ENCODE data around the gene GDPD5. TPM values are rescaled to one million over a fixed set of nuclear protein-coding genes. Genes with fewer than 3 reads are reported as not detected.

Gene GDPD5
- total and polyA plus RNA-seq, 9 of the 15 experiments (the other 6 are each of a cell fraction or from before 2014, with no cell fraction given): 0.32 to 27.3 (median 8.0) TPM

DNA sequence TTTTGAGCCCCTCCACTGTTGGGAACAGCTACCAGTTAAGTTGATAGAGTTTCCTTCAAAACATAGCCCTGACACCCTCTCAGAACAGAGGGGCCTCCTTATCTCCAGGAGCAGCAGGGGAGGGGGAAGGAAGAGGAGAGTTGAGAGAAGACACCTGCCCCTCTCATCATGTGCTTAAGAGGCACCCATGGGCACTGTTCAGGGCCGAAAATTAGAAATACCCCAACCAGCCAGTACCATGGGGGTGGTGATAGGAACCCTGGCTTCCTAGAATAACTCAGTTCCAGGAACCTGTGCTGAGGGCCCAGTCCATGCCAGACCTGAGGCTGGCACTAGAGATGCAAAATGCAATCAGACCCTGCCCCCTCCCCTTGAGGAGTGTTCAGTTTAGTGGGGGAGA lies 9.3 kb upstream of the GDPD5 start (continued):
- TF ChIP-seq, protein P1, sequence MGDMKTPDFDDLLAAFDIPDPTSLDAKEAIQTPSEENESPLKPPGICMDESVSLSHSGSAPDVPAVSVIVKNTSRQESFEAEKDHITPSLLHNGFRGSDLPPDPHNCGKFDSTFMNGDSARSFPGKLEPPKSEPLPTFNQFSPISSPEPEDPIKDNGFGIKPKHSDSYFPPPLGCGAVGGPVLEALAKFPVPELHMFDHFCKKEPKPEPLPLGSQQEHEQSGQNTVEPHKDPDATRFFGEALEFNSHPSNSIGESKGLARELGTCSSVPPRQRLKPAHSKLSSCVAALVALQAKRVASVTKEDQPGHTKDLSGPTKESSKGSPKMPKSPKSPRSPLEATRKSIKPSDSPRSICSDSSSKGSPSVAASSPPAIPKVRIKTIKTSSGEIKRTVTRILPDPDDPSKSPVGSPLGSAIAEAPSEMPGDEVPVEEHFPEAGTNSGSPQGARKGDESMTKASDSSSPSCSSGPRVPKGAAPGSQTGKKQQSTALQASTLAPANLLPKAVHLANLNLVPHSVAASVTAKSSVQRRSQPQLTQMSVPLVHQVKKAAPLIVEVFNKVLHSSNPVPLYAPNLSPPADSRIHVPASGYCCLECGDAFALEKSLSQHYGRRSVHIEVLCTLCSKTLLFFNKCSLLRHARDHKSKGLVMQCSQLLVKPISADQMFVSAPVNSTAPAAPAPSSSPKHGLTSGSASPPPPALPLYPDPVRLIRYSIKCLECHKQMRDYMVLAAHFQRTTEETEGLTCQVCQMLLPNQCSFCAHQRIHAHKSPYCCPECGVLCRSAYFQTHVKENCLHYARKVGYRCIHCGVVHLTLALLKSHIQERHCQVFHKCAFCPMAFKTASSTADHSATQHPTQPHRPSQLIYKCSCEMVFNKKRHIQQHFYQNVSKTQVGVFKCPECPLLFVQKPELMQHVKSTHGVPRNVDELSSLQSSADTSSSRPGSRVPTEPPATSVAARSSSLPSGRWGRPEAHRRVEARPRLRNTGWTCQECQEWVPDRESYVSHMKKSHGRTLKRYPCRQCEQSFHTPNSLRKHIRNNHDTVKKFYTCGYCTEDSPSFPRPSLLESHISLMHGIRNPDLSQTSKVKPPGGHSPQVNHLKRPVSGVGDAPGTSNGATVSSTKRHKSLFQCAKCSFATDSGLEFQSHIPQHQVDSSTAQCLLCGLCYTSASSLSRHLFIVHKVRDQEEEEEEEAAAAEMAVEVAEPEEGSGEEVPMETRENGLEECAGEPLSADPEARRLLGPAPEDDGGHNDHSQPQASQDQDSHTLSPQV (IDR thresholded peaks at IDR 0.05): peak; percentile 83
- TF ChIP-seq DIDO1 (tag; IDR thresholded peaks at IDR 0.05; ENCODE audit: low read depth) (no peak), NCOA6 (IDR thresholded peaks at IDR 0.05) (no peak), MAZ (CRISPR knock-in tag; conservative IDR thresholded peaks at IDR 0.05 in 1 of 2, IDR thresholded peaks at IDR 0.05 in 1 of 2) (peak in 1 of 2 experiments; percentile 35; a peak in 1 of 4 replicates), FUS (optimal IDR thresholded peaks at IDR 0.05; ENCODE audit: low read depth, low read length) (no peak), TEAD4 (IDR thresholded peaks at IDR 0.05; ENCODE audit: low read length) (peak; percentile 46; the same call in 1 of the 2 replicates), TEAD4 (CRISPR knock-in tag; IDR thresholded peaks at IDR 0.05; ENCODE audit: borderline replicate concordance) (no peak), MTA2 (IDR thresholded peaks at IDR 0.05; ENCODE audit: low read depth) (0 out of 2 replicates have a peak, but pooled peaks have one; percentile 28), ZNF583 (CRISPR knock-in tag; IDR thresholded peaks at IDR 0.05) (peak; percentile 46; the same call in 1 of the 2 replicates), GTF2A2 (tag; IDR thresholded peaks at IDR 0.05) (0 out of 2 replicates have a peak, but pooled peaks have one; percentile 43), LEF1 (IDR thresholded peaks at IDR 0.05) (peak; percentile 83), MECOM (CRISPR knock-in tag; IDR thresholded peaks at IDR 0.05) (peak; percentile 54; the same call in 1 of the 2 replicates), STAT5A (IDR thresholded peaks at IDR 0.05; ENCODE audit: borderline replicate concordance, low read length) (peak; percentile 36; the same call in 1 of the 2 replicates), ZNF175 (CRISPR knock-in tag; IDR thresholded peaks at IDR 0.05; ENCODE audit: low read depth) (peak; percentile 26; the same call in 1 of the 2 replicates), POLR3G (IDR thresholded peaks at IDR 0.05; ENCODE audit: extremely low read depth, insufficient read length, insufficient replicate concordance) (no peak)
- TF ChIP-seq, protein P2, sequence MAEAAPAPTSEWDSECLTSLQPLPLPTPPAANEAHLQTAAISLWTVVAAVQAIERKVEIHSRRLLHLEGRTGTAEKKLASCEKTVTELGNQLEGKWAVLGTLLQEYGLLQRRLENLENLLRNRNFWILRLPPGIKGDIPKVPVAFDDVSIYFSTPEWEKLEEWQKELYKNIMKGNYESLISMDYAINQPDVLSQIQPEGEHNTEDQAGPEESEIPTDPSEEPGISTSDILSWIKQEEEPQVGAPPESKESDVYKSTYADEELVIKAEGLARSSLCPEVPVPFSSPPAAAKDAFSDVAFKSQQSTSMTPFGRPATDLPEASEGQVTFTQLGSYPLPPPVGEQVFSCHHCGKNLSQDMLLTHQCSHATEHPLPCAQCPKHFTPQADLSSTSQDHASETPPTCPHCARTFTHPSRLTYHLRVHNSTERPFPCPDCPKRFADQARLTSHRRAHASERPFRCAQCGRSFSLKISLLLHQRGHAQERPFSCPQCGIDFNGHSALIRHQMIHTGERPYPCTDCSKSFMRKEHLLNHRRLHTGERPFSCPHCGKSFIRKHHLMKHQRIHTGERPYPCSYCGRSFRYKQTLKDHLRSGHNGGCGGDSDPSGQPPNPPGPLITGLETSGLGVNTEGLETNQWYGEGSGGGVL (CRISPR knock-in tag; IDR thresholded peaks at IDR 0.05): 0 out of 2 replicates have a peak, but pooled peaks have one; percentile 15
- TF ChIP-seq, protein P3, sequence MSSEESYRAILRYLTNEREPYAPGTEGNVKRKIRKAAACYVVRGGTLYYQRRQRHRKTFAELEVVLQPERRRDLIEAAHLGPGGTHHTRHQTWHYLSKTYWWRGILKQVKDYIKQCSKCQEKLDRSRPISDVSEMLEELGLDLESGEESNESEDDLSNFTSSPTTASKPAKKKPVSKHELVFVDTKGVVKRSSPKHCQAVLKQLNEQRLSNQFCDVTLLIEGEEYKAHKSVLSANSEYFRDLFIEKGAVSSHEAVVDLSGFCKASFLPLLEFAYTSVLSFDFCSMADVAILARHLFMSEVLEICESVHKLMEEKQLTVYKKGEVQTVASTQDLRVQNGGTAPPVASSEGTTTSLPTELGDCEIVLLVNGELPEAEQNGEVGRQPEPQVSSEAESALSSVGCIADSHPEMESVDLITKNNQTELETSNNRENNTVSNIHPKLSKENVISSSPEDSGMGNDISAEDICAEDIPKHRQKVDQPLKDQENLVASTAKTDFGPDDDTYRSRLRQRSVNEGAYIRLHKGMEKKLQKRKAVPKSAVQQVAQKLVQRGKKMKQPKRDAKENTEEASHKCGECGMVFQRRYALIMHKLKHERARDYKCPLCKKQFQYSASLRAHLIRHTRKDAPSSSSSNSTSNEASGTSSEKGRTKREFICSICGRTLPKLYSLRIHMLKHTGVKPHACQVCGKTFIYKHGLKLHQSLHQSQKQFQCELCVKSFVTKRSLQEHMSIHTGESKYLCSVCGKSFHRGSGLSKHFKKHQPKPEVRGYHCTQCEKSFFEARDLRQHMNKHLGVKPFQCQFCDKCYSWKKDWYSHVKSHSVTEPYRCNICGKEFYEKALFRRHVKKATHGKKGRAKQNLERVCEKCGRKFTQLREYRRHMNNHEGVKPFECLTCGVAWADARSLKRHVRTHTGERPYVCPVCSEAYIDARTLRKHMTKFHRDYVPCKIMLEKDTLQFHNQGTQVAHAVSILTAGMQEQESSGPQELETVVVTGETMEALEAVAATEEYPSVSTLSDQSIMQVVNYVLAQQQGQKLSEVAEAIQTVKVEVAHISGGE (CRISPR knock-in tag; IDR thresholded peaks at IDR 0.05): 0 out of 6 replicates have a peak, but pooled peaks of 1 of the 3 experiments have one; percentile 12
- TF ChIP-seq, protein P4, sequence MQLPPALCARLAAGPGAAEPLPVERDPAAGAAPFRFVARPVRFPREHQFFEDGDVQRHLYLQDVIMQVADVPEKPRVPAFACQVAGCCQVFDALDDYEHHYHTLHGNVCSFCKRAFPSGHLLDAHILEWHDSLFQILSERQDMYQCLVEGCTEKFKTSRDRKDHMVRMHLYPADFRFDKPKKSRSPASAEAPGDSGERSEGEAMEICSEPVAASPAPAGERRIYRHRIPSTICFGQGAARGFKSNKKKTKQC (CRISPR knock-in tag; IDR thresholded peaks at IDR 0.05): no peak
